H9 (cell line): ENCODE results near the gene NEXN. TPM values are rescaled to one million over a fixed set of nuclear protein-coding genes. Genes with fewer than 3 reads are reported as not detected.

Source experiments
- DNase-seq: peaks from one replicate; pipeline ENCODE4 v3.0.0-alpha.2; 2017
- H2AFZ ChIP-seq: one replicate; pipeline ENCODE4 v1.6.1; 2013; ENCODE audit warnings: mild to moderate bottlenecking, low read length, control low read depth, moderate library complexity
- H2AK5ac ChIP-seq: 2 replicates; pipeline ENCODE4 v1.6.1; 2013; ENCODE audit warnings: low read length, control low read depth, mixed read lengths; ENCODE audit not compliant: insufficient read length
- H2BK120ac ChIP-seq: one replicate; pipeline ENCODE4 v1.6.1; 2013; ENCODE audit warnings: low read depth, mild to moderate bottlenecking, low read length, control low read depth, inconsistent platforms; ENCODE audit not compliant: poor library complexity, severe bottlenecking
- H2BK12ac ChIP-seq: 2 replicates; pipeline ENCODE4 v1.6.1; 2013; ENCODE audit warnings: low read length, control low read depth, mixed read lengths, low read depth; ENCODE audit not compliant: insufficient read length
- H2BK15ac ChIP-seq: 2 replicates; pipeline ENCODE4 v1.6.1; 2013; ENCODE audit warnings: low read depth, low read length, control low read depth
- H2BK20ac ChIP-seq: one replicate; pipeline ENCODE4 v1.6.1; 2013; ENCODE audit warnings: low read depth, mild to moderate bottlenecking, low read length, control low read depth, inconsistent platforms; ENCODE audit not compliant: poor library complexity, severe bottlenecking
- H2BK5ac ChIP-seq: 2 replicates; pipeline ENCODE4 v1.6.1; 2013; ENCODE audit warnings: low read length, control low read depth, mixed read lengths; ENCODE audit not compliant: insufficient read length
- H3K14ac ChIP-seq: 2 replicates; pipeline ENCODE4 v1.6.1; 2013; ENCODE audit warnings: low read length, control low read depth; ENCODE audit not compliant: insufficient read depth
- H3K18ac ChIP-seq: 2 replicates; pipeline ENCODE4 v1.6.1; 2013; ENCODE audit warnings: low read depth, mild to moderate bottlenecking, mixed read lengths, low read length, control low read depth; ENCODE audit not compliant: insufficient read length
- H3K23ac ChIP-seq: 2 replicates; pipeline ENCODE4 v1.6.1; 2013; ENCODE audit warnings: low read length, control low read depth, mixed read lengths, low read depth; ENCODE audit not compliant: insufficient read length
- H3K23me2 ChIP-seq: 2 replicates; pipeline ENCODE4 v1.6.1; 2013; ENCODE audit warnings: low read depth, mild to moderate bottlenecking, mixed read lengths, low read length, control low read depth; ENCODE audit not compliant: insufficient read length, poor library complexity, severe bottlenecking
- H3K27ac ChIP-seq: 2 replicates; pipeline ENCODE4 v1.5.1; 2013; ENCODE audit warnings: low read length, control low read depth, mixed read lengths, low read depth; ENCODE audit not compliant: insufficient read length
- H3K27me3 ChIP-seq: 2 replicates; pipeline ENCODE4 v1.6.1; 2013; ENCODE audit warnings: low read length, control low read depth, inconsistent platforms; ENCODE audit not compliant: insufficient read depth
- H3K4ac ChIP-seq: 2 replicates; pipeline ENCODE4 v1.6.1; 2013; ENCODE audit warnings: low read depth, mild to moderate bottlenecking, control low read depth, inconsistent platforms, low read length, moderate library complexity
- H3K4me1 ChIP-seq: 2 replicates; pipeline ENCODE4 v1.6.1; 2013; ENCODE audit warnings: low read length, control low read depth, inconsistent platforms; ENCODE audit not compliant: insufficient read depth
- H3K4me2 ChIP-seq: 2 replicates; pipeline ENCODE4 v1.6.1; 2013; ENCODE audit warnings: low read length, control low read depth, mixed read lengths; ENCODE audit not compliant: insufficient read length, insufficient read depth
- H3K56ac ChIP-seq: 2 replicates; pipeline ENCODE4 v1.6.1; 2013; ENCODE audit warnings: low read depth, mild to moderate bottlenecking, mixed read lengths, low read length, control low read depth; ENCODE audit not compliant: insufficient read length
- H3K79me1 ChIP-seq: 2 replicates; pipeline ENCODE4 v1.6.1; 2013; ENCODE audit warnings: low read depth, mild to moderate bottlenecking, moderate library complexity, low read length, control low read depth, inconsistent platforms; ENCODE audit not compliant: insufficient read depth, poor library complexity, severe bottlenecking
- H3K79me2 ChIP-seq: 2 replicates; pipeline ENCODE4 v1.6.1; 2013; ENCODE audit warnings: low read length, control low read depth, inconsistent platforms; ENCODE audit not compliant: insufficient read depth
- H3K9ac ChIP-seq: 2 replicates; pipeline ENCODE4 v1.6.1; 2013; ENCODE audit warnings: low read length, control low read depth, mixed read lengths; ENCODE audit not compliant: insufficient read length; ENCODE audit errors: extremely low read depth
- H3K9me3 ChIP-seq: one replicate; pipeline ENCODE4 v1.6.1; 2013; ENCODE audit warnings: low read depth, low read length, inconsistent platforms; ENCODE audit not compliant: control insufficient read depth
- H3T11ph ChIP-seq: one replicate; pipeline ENCODE4 v1.6.1; 2013; ENCODE audit warnings: mild to moderate bottlenecking, low read length, control low read depth, inconsistent platforms
- H4K20me1 ChIP-seq: one replicate; pipeline ENCODE4 v1.6.1; 2013; ENCODE audit not compliant: control insufficient read depth, insufficient read length, insufficient read depth
- H4K5ac ChIP-seq: 2 replicates; pipeline ENCODE4 v1.6.1; 2013; ENCODE audit warnings: low read depth, mild to moderate bottlenecking, mixed read lengths, low read length, control low read depth; ENCODE audit not compliant: insufficient read length
- H4K8ac ChIP-seq: replicated peaks from 2 replicates; pipeline ENCODE4 v1.6.1; 2013; ENCODE audit warnings: low read length, control low read depth, mixed read lengths, low read depth; ENCODE audit not compliant: insufficient read length
- H4K91ac ChIP-seq: 2 replicates; pipeline ENCODE4 v1.6.1; 2013; ENCODE audit warnings: low read depth, mild to moderate bottlenecking, moderate library complexity, mixed read lengths, low read length, control low read depth; ENCODE audit not compliant: insufficient read length
- H3K27ac Mint-ChIP-seq, 3 experiments: 2 replicates in 2 of 3; 3 replicates in 1 of 3; pipeline ENCODE4 v1.8.0; 2020 to 2021; ENCODE audit warnings: mixed read lengths in 3 of 3, mild to moderate bottlenecking in 1 of 3, moderate library complexity in 1 of 3
- H3K27me3 Mint-ChIP-seq: 2 replicates; pipeline ENCODE4 v1.8.0; 2021; ENCODE audit warnings: low read depth, mild to moderate bottlenecking, moderate library complexity, mixed read lengths
- H3K36me3 Mint-ChIP-seq, 3 experiments: 2 replicates in 2 of 3; 3 replicates in 1 of 3; pipeline ENCODE4 v1.8.0; 2020 to 2021; ENCODE audit warnings: low read depth in 3 of 3, mixed read lengths in 3 of 3; ENCODE audit not compliant: insufficient read depth in 1 of 3
- H3K4me1 Mint-ChIP-seq, 2 experiments: 2 replicates each; pipeline ENCODE4 v1.8.0; 2020; ENCODE audit warnings: mixed read lengths in 2 of 2
- H3K4me3 Mint-ChIP-seq, 2 experiments: 2 replicates in 1 of 2; 3 replicates in 1 of 2; pipeline ENCODE4 v1.8.0; 2020 to 2021; ENCODE audit warnings: mild to moderate bottlenecking in 2 of 2, mixed read lengths in 2 of 2, moderate library complexity in 1 of 2
- H3K9me3 Mint-ChIP-seq, 2 experiments: 2 replicates in 1 of 2; 3 replicates in 1 of 2; pipeline ENCODE4 v1.8.0; 2020; ENCODE audit warnings: mild to moderate bottlenecking in 2 of 2, mixed read lengths in 2 of 2, moderate library complexity in 1 of 2
- CTCF ChIP-seq: fragments of 200-600 bp; sonication (generic); conservative IDR thresholded peaks from 3 replicates; pipeline ENCODE4 v1.8.0; 2021; ENCODE audit warnings: antibody characterized with exemption, mild to moderate bottlenecking
- WGBS: extraction: QIAGEN DNeasy Blood & Tissue Kit; methylation state at CpG from one replicate; pipeline ENCODE4 v1.1.7; 2013; ENCODE audit warnings: missing lambda C conversion rate, low lambda C conversion rate, mixed read lengths; ENCODE audit not compliant: insufficient read length; ENCODE audit errors: extremely low coverage; 5-methylcytosine and 5-hydroxymethylcytosine counted together
- total RNA-seq: library from RNA; stranded (reverse); gene quantifications from 2 replicates; pipeline ENCODE4 v1.2.1, GENCODE V29; 2021

Gene NEXN
- total RNA-seq, 1 experiment from 2014 or later = 3.2 TPM

GRCh38 chr1:77882411-77882810, 6.0 kb upstream of the NEXN start:
- no peak overlapping the region for H2BK120ac ChIP-seq
- TF ChIP-seq CTCF = no peak
- peaks cover 0 to 2% (median 0%) of the 10 kb centered on the region in 3 experiments; a peak in 2 of 7 replicates for H3K36me3 Mint-ChIP-seq
- H3K79me1 ChIP-seq = no peaks in the 10 kb centered on the region
- H2AK5ac ChIP-seq = no peak overlapping the region
- no peaks in the 10 kb centered on the region for H3K79me2 ChIP-seq
- H4K20me1 ChIP-seq = no peaks in the 10 kb centered on the region
- no peak overlapping the region for H3K4me3 Mint-ChIP-seq
- H3K23ac ChIP-seq = no peak overlapping the region
- no peaks in the 10 kb centered on the region; a peak in 1 of 5 replicates for H3K9me3 Mint-ChIP-seq
- H3K27me3 Mint-ChIP-seq = no peaks in the 10 kb centered on the region
- H3K9me3 ChIP-seq = no peaks in the 10 kb centered on the region
- H3K18ac ChIP-seq = no peak overlapping the region
- H4K8ac ChIP-seq = no peak overlapping the region
- no CpG with 5 or more reads among the region's 2 CpGs for WGBS
- no peak overlapping the region for H2BK5ac ChIP-seq
- no peaks in the 10 kb centered on the region for H3K27me3 ChIP-seq
- no peak overlapping the region for H4K91ac ChIP-seq
- H2AFZ ChIP-seq = no peak overlapping the region
- no peaks in the 10 kb centered on the region for H3K4me1 ChIP-seq
- no peak overlapping the region for H2BK12ac ChIP-seq
- no peak overlapping the region for H2BK15ac ChIP-seq
- H3K23me2 ChIP-seq = no peaks in the 10 kb centered on the region
- no peak overlapping the region for H3K9ac ChIP-seq
- H4K5ac ChIP-seq = no peak overlapping the region
- no peak overlapping the region for H2BK20ac ChIP-seq
- H3K14ac ChIP-seq = no peak overlapping the region
- peak overlapping the region in 1 of 3 experiments; percentile 74; a peak in 1 of 7 replicates for H3K27ac Mint-ChIP-seq
- H3K4me1 Mint-ChIP-seq = peaks cover 0 to under 1% of the 10 kb centered on the region in 2 experiments; a peak in 1 of 4 replicates
- no peak overlapping the region for H3K4me2 ChIP-seq
- H3K27ac ChIP-seq = no peak overlapping the region
- no peak overlapping the region for H3T11ph ChIP-seq
- H3K4ac ChIP-seq = no peak overlapping the region
- no peak for DNase-seq
- H3K56ac ChIP-seq = no peak overlapping the region
